ENCODE measurements around the gene ITGA6.

The ITGA6 gene

GRCh38 chr2:172445851-172446250 lies 18.5 kb downstream of the ITGA6 start:
- no peak for DNase-seq

GRCh38 chr2:172446474-172447063 lies 19.2 kb downstream of the ITGA6 start:
- no peak for DNase-seq

- no peak for DNase-seq
Measured at GRCh38 chr2:172447811-172448493, 20.6 kb downstream of the ITGA6 start.

GRCh38 chr2:172448544-172449267 lies 21.3 kb downstream of the ITGA6 start:
- DNase-seq, result no peak

- DNase-seq, result no peak
Measured at GRCh38 chr2:172449911-172450550, 22.6 kb downstream of the ITGA6 start.

GRCh38 chr2:172451923-172452322 lies 24.5 kb downstream of the ITGA6 start:
- DNase-seq, result no peak

- no peak for DNase-seq
Measured at GRCh38 chr2:172452845-172453244, 25.5 kb downstream of the ITGA6 start.

GRCh38 chr2:172454404-172455120 lies 27.2 kb downstream of the ITGA6 start:
- no peak for DNase-seq

GRCh38 chr2:172455121-172455515 lies 27.7 kb downstream of the ITGA6 start:
- no peak for DNase-seq

- no peak for DNase-seq
Measured at GRCh38 chr2:172456002-172456401, 28.6 kb downstream of the ITGA6 start.

- DNase-seq, result no peak
Measured at GRCh38 chr2:172457536-172457935, 30.1 kb downstream of the ITGA6 start.

GRCh38 chr2:172458561-172459124 lies 31.3 kb downstream of the ITGA6 start:
- DNase-seq, result no peak

- DNase-seq, result no peak
Measured at GRCh38 chr2:172460780-172461201, 33.4 kb downstream of the ITGA6 start.

- DNase-seq, result no peak
Measured at GRCh38 chr2:172461591-172462372, 34.4 kb downstream of the ITGA6 start.

- DNase-seq, result no peak
Measured at GRCh38 chr2:172462373-172462848, 35.0 kb downstream of the ITGA6 start.

- no peak for DNase-seq
Measured at GRCh38 chr2:172462849-172463381, 35.5 kb downstream of the ITGA6 start.

GRCh38 chr2:172464400-172465129 lies 37.2 kb downstream of the ITGA6 start:
- DNase-seq, result no peak

- peak; percentile 29 for DNase-seq
Measured at GRCh38 chr2:172465417-172466334, 38.3 kb downstream of the ITGA6 start.

- no peak for DNase-seq
Measured at GRCh38 chr2:172467382-172467781, 40.0 kb downstream of the ITGA6 start.

All from SHP77 treated with DMSO at 0.1 percent for 48 hours (cell line).